Measurements from ENCODE around the gene PDCD7.

DNA sequence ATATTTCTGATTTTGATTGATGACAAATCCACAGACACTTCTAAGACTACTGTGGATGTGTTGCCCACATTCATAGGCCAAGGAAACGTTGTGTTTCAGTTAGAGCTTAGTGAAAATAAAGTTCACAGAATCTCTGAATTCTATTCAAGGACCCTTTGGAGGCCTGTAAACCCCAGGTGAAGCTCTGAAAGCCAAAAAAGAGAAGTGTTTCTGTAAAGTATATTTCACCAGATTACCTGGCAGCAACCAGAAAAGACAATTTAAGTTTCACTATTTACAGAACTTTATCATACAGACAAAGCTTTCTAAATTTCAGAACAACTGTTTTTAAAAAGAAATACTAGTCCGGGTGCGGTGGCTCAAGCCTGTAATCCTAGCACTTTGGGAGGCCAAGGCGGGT, 48.9 kb upstream of the PDCD7 start:
- TF ChIP-seq, protein P1, sequence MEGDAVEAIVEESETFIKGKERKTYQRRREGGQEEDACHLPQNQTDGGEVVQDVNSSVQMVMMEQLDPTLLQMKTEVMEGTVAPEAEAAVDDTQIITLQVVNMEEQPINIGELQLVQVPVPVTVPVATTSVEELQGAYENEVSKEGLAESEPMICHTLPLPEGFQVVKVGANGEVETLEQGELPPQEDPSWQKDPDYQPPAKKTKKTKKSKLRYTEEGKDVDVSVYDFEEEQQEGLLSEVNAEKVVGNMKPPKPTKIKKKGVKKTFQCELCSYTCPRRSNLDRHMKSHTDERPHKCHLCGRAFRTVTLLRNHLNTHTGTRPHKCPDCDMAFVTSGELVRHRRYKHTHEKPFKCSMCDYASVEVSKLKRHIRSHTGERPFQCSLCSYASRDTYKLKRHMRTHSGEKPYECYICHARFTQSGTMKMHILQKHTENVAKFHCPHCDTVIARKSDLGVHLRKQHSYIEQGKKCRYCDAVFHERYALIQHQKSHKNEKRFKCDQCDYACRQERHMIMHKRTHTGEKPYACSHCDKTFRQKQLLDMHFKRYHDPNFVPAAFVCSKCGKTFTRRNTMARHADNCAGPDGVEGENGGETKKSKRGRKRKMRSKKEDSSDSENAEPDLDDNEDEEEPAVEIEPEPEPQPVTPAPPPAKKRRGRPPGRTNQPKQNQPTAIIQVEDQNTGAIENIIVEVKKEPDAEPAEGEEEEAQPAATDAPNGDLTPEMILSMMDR (conservative IDR thresholded peaks at IDR 0.05; ENCODE audit: low read depth, low read length) = no peak
- no peak for TF ChIP-seq EZH2phosphoT487 (IDR thresholded peaks at IDR 0.05; ENCODE audit: borderline replicate concordance, low read length)
